DND-41 (cell line): ENCODE measurements around the gene IQGAP2.

Source experiments
- CTCF ChIP-seq: IDR thresholded peaks from 2 replicates; pipeline ENCODE4 v1.5.1; 2012; ENCODE audit warnings: borderline replicate concordance, low read length, moderate library complexity, mild to moderate bottlenecking; ENCODE audit not compliant: poor library complexity, severe bottlenecking; ENCODE audit errors: extremely low read depth
- EZH2 ChIP-seq: IDR thresholded peaks from 3 replicates; pipeline ENCODE4 v1.6.1; 2012; ENCODE audit warnings: borderline replicate concordance, low read depth, mild to moderate bottlenecking, moderate library complexity, low read length, inconsistent platforms; ENCODE audit not compliant: severe bottlenecking

GRCh38 chr5:76626738-76627137, 223.7 kb downstream of the IQGAP2 start:
- TF ChIP-seq CTCF (no peak), EZH2 (no peak)
